Medulla oblongata (tissue), 1 donor: Measurements from ENCODE around the gene OPTN.

Source experiments
- DNase-seq: peaks from one replicate; pipeline ENCODE4 v3.0.0-alpha.2; 2015; ENCODE audit errors: extremely low spot score

The OPTN gene

GRCh38 chr10:13184276-13184675, 84.3 kb downstream of the OPTN start:
- DNase-seq, result no peak

DNA sequence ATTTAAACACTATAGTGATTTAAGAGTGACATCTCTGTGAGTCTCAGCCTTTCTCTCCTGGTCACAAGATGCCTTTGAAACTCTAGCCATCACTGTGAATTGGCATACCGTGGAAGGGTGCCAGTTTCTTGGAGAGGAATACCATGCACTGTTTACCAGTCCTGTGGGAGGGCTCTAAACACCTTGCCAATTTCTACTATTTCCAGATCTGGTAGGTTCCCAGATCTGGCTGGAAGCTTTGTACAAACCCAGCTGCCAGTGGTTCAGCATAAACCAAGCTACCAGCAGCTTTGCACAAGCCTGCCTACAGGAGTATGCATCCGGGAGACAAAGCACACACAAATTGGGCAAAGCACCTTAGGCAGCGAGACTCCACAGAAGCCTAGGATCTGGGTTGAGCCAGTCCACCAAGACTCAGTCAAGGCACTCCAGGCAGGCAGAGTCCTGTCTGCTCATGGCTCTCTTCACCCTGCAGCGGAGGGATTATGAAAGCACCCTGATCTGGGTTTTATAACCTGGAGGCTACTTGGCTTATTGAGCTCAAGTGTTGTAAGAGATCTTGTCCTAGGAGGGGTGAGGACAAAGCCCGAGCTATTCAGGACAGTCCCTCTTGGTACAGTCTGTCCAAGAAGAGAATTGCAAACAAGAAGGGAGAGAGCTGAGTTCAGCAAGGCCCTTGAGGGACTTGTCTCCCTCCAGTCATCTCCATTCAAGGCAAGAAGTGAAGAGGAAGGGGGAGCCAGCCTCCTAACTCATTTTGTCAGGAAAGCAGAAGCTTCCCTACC, 85.0 kb downstream of the OPTN start:
- no peak for DNase-seq

DNA sequence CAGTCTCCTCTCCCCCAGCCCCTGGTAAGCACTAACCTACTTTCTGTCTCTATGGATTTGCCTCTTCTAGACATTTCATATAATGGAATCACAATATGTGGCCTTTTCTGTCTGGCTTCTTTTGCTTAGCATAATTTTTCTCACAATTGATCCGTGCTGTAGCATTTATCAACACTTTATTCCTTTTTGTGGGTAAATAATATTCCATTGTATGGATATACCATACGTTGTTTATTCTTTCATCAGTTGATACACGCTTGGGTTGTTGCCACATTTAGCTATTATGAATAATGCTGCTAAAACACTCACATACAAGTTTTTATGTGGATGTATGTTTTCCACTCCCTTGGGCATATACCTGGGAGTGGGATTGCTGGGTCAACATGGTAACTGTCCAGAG, 87.2 kb downstream of the OPTN start:
- DNase-seq, result no peak
